H1 (cell line): Measurements from ENCODE around the gene DCAF6.

ENCODE experiments used
- CEBPB ChIP-seq: IDR thresholded peaks from 2 replicates; pipeline ENCODE4 v1.6.1; 2012; ENCODE audit warnings: low read depth, low read length
- CTCF ChIP-seq, 3 experiments: IDR thresholded peaks; 1 replicate in 2 of 3; 2 replicates in 1 of 3; pipeline versions ENCODE4 v1.5.1 to v1.6.1; 2011; ENCODE audit warnings: low read length in 3 of 3, mild to moderate bottlenecking in 3 of 3, inconsistent platforms in 2 of 3, low read depth in 1 of 3, moderate library complexity in 1 of 3; ENCODE audit not compliant: insufficient read depth in 1 of 3; ENCODE audit errors: control extremely low read depth in 1 of 3
- EP300 ChIP-seq, 2 experiments: IDR thresholded peaks; 1 replicate in 1 of 2; 2 replicates in 1 of 2; pipeline ENCODE4 v1.6.1; 2011 to 2012; ENCODE audit warnings: low read depth in 2 of 2, low read length in 2 of 2, mild to moderate bottlenecking in 2 of 2, borderline replicate concordance in 1 of 2, inconsistent platforms in 1 of 2, moderate library complexity in 1 of 2
- EZH2 ChIP-seq: fragments of 200-600 bp; sonication (generic); IDR thresholded peaks from 2 replicates; pipeline ENCODE4 v1.7.1; 2012; ENCODE audit warnings: low read depth, mild to moderate bottlenecking, moderate library complexity, low read length, inconsistent platforms; ENCODE audit not compliant: severe bottlenecking
- POLR2A ChIP-seq, 2 experiments: IDR thresholded peaks; 1 replicate in 1 of 2; 2 replicates in 1 of 2; pipeline ENCODE4 v1.6.1; 2011; ENCODE audit warnings: low read depth in 2 of 2, low read length in 2 of 2, mild to moderate bottlenecking in 2 of 2; ENCODE audit errors: control extremely low read depth in 1 of 2

GRCh38 chr1:167936930-167937708, 636 bp downstream of the DCAF6 start, which contains the start of gene MPC2:
- no peak for TF ChIP-seq EZH2
- no peak for TF ChIP-seq CTCF (IDR thresholded peaks at IDR 0.05; ENCODE audit: control extremely low read depth in 1 of 3, insufficient read depth in 1 of 3, low read depth in 1 of 3, low read length in 3 of 3)
- TF ChIP-seq CEBPB = no peak
- TF ChIP-seq EP300 (IDR thresholded peaks at IDR 0.05; ENCODE audit: borderline replicate concordance in 1 of 2, low read depth in 2 of 2, low read length in 2 of 2) = no peak
- TF ChIP-seq POLR2A (IDR thresholded peaks at IDR 0.05; ENCODE audit: control extremely low read depth in 1 of 2, low read depth in 2 of 2, low read length in 2 of 2) = peak in 1 of 2 experiments; percentile 81; a peak in 1 of 3 replicates
